Thyroid gland (tissue), 4 donors: ENCODE measurements around the gene PAM16. TPM values are rescaled to one million over a fixed set of nuclear protein-coding genes. Genes with fewer than 3 reads are reported as not detected.

Source experiments
- DNase-seq, 2 donors: peaks; one replicate each; pipeline ENCODE4 v3.0.0-alpha.2; 2019
- H3K27ac ChIP-seq, 3 donors: fragments of 200-600 bp; sonication (generic); 1 replicate in 2 of 3; 2 replicates in 1 of 3; pipeline ENCODE4 v1.5.1; 2016 to 2019; ENCODE audit warnings: mild to moderate bottlenecking in 1 of 3, moderate library complexity in 1 of 3
- H3K27me3 ChIP-seq: fragments of 200-600 bp; sonication (generic); one replicate; pipeline ENCODE4 v1.5.1; 2019
- H3K36me3 ChIP-seq, 2 donors: fragments of 200-600 bp; sonication (generic); one replicate each; pipeline ENCODE4 v1.5.1; 2016 to 2019
- H3K4me1 ChIP-seq, 2 donors: fragments of 200-600 bp; sonication (generic); one replicate each; pipeline ENCODE4 v1.5.1; 2017 to 2019
- H3K4me3 ChIP-seq, 3 donors: fragments of 200-600 bp; sonication (generic); replicated peaks in 1 of 3; 1 replicate in 2 of 3; 2 replicates in 1 of 3; pipeline ENCODE4 v1.5.1; 2016; ENCODE audit warnings: mild to moderate bottlenecking in 1 of 3
- H3K9me3 ChIP-seq: fragments of 200-600 bp; sonication (generic); one replicate; pipeline ENCODE4 v1.5.1; 2017
- CTCF ChIP-seq, 6 experiments: fragments of 200-600 bp in 3 of 6; fragments of 450-650 bp in 3 of 6; sonication (generic) in 3 of 6; IDR thresholded peaks; one replicate each; pipeline ENCODE4 v1.5.1; 2016 to 2019; ENCODE audit warnings: antibody characterized with exemption in 6 of 6, mild to moderate bottlenecking in 2 of 6, inconsistent platforms in 1 of 6, moderate library complexity in 1 of 6
- POLR2A ChIP-seq, 2 donors: fragments of 450-650 bp; IDR thresholded peaks; one replicate each; pipeline ENCODE4 v1.6.1; 2017; ENCODE audit warnings: antibody characterized with exemption in 2 of 2, mild to moderate bottlenecking in 2 of 2, moderate library complexity in 1 of 2
- WGBS, 2 donors: methylation state at CpG; one replicate each; pipeline ENCODE4 v1.1.5; 2017; 5-methylcytosine and 5-hydroxymethylcytosine counted together
- intact Hi-C: fragments of 100-400 bp; cut with DNase I; formaldehyde crosslinking; loops from one replicate; pipeline ENCODE4 v1.15.1; 2023
- total RNA-seq, 4 donors: library from RNA; depleted of rRNA; stranded (reverse); fragments of >200 nt; gene quantifications; one replicate each; pipeline ENCODE4 v1.2.3, GENCODE V29; 2016

Gene PAM16
- total RNA-seq, 4 donors from 2014 or later = 5.6 to 60.2 (median 27.3) TPM

GRCh38 chr16:4320571-4321137 lies 30.5 kb downstream of the PAM16 start:
- intact Hi-C loops = no loop called here
- H3K9me3 ChIP-seq = no peaks in the 10 kb centered on the region
- no peak overlapping the region for H3K4me3 ChIP-seq
- WGBS, 2 donors = 55 to 57% methylated on average over 5 to 14 of the region's 16 CpGs
- H3K27me3 ChIP-seq = no peaks in the 10 kb centered on the region
- TF ChIP-seq POLR2A (IDR thresholded peaks at IDR 0.05) (no peak), CTCF (IDR thresholded peaks at IDR 0.05) (no peak)
- no peaks in the 10 kb centered on the region for H3K36me3 ChIP-seq
- H3K4me1 ChIP-seq = peaks cover 81 to 87% of the 10 kb centered on the region in 2 donors
- peak overlapping the region; percentile 36 to 94 (median 93) for H3K27ac ChIP-seq
- DNase-seq = no peak

GRCh38 chr16:4319454-4320421 lies 31.4 kb downstream of the PAM16 start:
- TF ChIP-seq POLR2A (IDR thresholded peaks at IDR 0.05) (no peak), CTCF (IDR thresholded peaks at IDR 0.05) (no peak)
- Histone ChIP-seq H3K4me1 (peaks cover 76 to 80% of the 10 kb centered on the region in 2 donors), H3K36me3 (no peaks in the 10 kb centered on the region), H3K27me3 (no peaks in the 10 kb centered on the region), H3K27ac (peak overlapping the region; percentile 21 to 94 (median 93)), H3K9me3 (no peaks in the 10 kb centered on the region), H3K4me3 (no peak overlapping the region)
- intact Hi-C loops = no loop called here
- peak; percentile 53 to 62 for DNase-seq
- WGBS, 2 donors = 31 to 40% methylated on average over 7 to 29 of the region's 37 CpGs

GRCh38 chr16:4318967-4319366 lies 32.2 kb downstream of the PAM16 start:
- no peaks in the 10 kb centered on the region for H3K36me3 ChIP-seq
- TF ChIP-seq POLR2A (IDR thresholded peaks at IDR 0.05) = no peak
- no peak for TF ChIP-seq CTCF (IDR thresholded peaks at IDR 0.05)
- H3K4me3 ChIP-seq = no peak overlapping the region
- H3K9me3 ChIP-seq = no peaks in the 10 kb centered on the region
- 80 to 94% methylated on average over 2 to 5 of the region's 5 CpGs for WGBS, 2 donors
- DNase-seq = no peak
- H3K27me3 ChIP-seq = no peaks in the 10 kb centered on the region
- intact Hi-C loops = no loop called here
- peak overlapping the region; percentile 86 to 94 (median 93) for H3K27ac ChIP-seq
- peaks cover 71 to 79% of the 10 kb centered on the region in 2 donors for H3K4me1 ChIP-seq

- DNase-seq = no peak
- Histone ChIP-seq H3K4me1 (peaks cover 66 to 78% of the 10 kb centered on the region in 2 donors), H3K27me3 (no peaks in the 10 kb centered on the region), H3K4me3 (no peak overlapping the region), H3K27ac (peak overlapping the region; percentile 86 to 94 (median 93)), H3K9me3 (no peaks in the 10 kb centered on the region), H3K36me3 (no peaks in the 10 kb centered on the region)
- whole genome bisulfite sequencing, 2 donors = 47 to 57% methylated on average over 9 to 13 of the region's 13 CpGs
- TF ChIP-seq POLR2A (IDR thresholded peaks at IDR 0.05) (no peak), CTCF (IDR thresholded peaks at IDR 0.05) (no peak)
- intact Hi-C loops = no loop called here
These were observed 32.6 kb downstream of the PAM16 start for GRCh38 chr16:4318451-4318910.
